ENCODE measurements around the gene BET1. TPM values are rescaled to one million over a fixed set of nuclear protein-coding genes. Genes with fewer than 3 reads are reported as not detected.

The BET1 gene
- total RNA-seq, 1 experiment from 2014 or later: 21.4 TPM

- WGBS (ENCODE audit: extremely low coverage, insufficient read length, low lambda C conversion rate): no CpG with 5 or more reads among the region's 2 CpGs
- Histone ChIP-seq H4K91ac (ENCODE audit: insufficient read length, low read depth, low read length) (no peak overlapping the region), H3T11ph (ENCODE audit: low read length) (no peak overlapping the region), H2AFZ (ENCODE audit: low read length) (no peak overlapping the region), H3K23ac (ENCODE audit: insufficient read length, low read depth, low read length) (no peak overlapping the region), H3K9me3 (ENCODE audit: control insufficient read depth, low read depth, low read length) (no peaks in the 10 kb centered on the region), H3K9ac (ENCODE audit: extremely low read depth, insufficient read length, low read length) (no peak overlapping the region), H3K4me2 (ENCODE audit: insufficient read depth, insufficient read length, low read length) (no peak overlapping the region), H2BK20ac (ENCODE audit: low read depth, low read length, poor library complexity, severe bottlenecking) (no peak overlapping the region), H2AK5ac (ENCODE audit: insufficient read length, low read length) (no peak overlapping the region), H3K23me2 (ENCODE audit: insufficient read length, low read depth, low read length, poor library complexity, severe bottlenecking) (no peaks in the 10 kb centered on the region), H3K27ac (ENCODE audit: insufficient read length, low read depth, low read length) (no peak overlapping the region), H3K27me3 (ENCODE audit: insufficient read depth, low read length) (no peaks in the 10 kb centered on the region), H3K79me1 (ENCODE audit: insufficient read depth, low read depth, low read length, poor library complexity, severe bottlenecking) (no peaks in the 10 kb centered on the region), H3K79me2 (ENCODE audit: insufficient read depth, low read length) (no peaks in the 10 kb centered on the region), H3K4ac (ENCODE audit: low read depth, low read length) (no peak overlapping the region), H2BK120ac (ENCODE audit: low read depth, low read length, poor library complexity, severe bottlenecking) (no peak overlapping the region), H2BK5ac (ENCODE audit: insufficient read length, low read length) (no peak overlapping the region), H2BK12ac (ENCODE audit: insufficient read length, low read depth, low read length) (no peak overlapping the region), H3K56ac (ENCODE audit: insufficient read length, low read depth, low read length) (no peak overlapping the region), H3K14ac (ENCODE audit: insufficient read depth, low read length) (no peak overlapping the region), H4K8ac (replicated peaks; ENCODE audit: insufficient read length, low read depth, low read length) (no peak overlapping the region), H2BK15ac (ENCODE audit: low read depth, low read length) (no peak overlapping the region), H4K5ac (ENCODE audit: insufficient read length, low read depth, low read length) (no peak overlapping the region), H3K4me1 (ENCODE audit: insufficient read depth, low read length) (peaks cover 4% of the 10 kb centered on the region; the same call in 1 of the 2 replicates), H3K18ac (ENCODE audit: insufficient read length, low read depth, low read length) (no peak overlapping the region), H4K20me1 (ENCODE audit: control insufficient read depth, insufficient read depth, insufficient read length) (no peaks in the 10 kb centered on the region)
- Mint-ChIP-seq H3K27me3 (ENCODE audit: low read depth) (no peaks in the 10 kb centered on the region), H3K4me3 (no peak overlapping the region), H3K36me3 (ENCODE audit: insufficient read depth in 1 of 3, low read depth in 3 of 3) (no peaks in the 10 kb centered on the region), H3K4me1 (peaks cover 11% of the 10 kb centered on the region in 2 experiments), H3K27ac (no peak overlapping the region), H3K9me3 (no peaks in the 10 kb centered on the region)
- TF ChIP-seq CTCF (conservative IDR thresholded peaks at IDR 0.05): no peak
- DNase-seq: no peak
These were observed 41.4 kb upstream of the BET1 start for GRCh38 chr7:94045581-94045980.

Measured in H9 (cell line).